Fibroblast of pulmonary artery (primary cell): ENCODE measurements around the gene MTTP.
"Not testable (repeated sequence)": the region's sequence is repeated elsewhere in the genome, so short reads cannot be mapped to it uniquely, and the experiment has no call there.

Source experiments
- DNase-seq: peaks from one replicate; pipeline ENCODE4 v3.0.0-alpha.2; 2010; ENCODE audit warnings: low read depth
- H3K4me3 ChIP-seq: replicated peaks from 2 replicates; pipeline ENCODE4 v1.5.1; 2011; ENCODE audit warnings: low read depth, mild to moderate bottlenecking, control low read depth, low read length, moderate library complexity
- CTCF ChIP-seq: IDR thresholded peaks from 2 replicates; pipeline ENCODE4 v1.5.1; 2011; ENCODE audit warnings: mild to moderate bottlenecking, control low read depth, low read length, inconsistent platforms; ENCODE audit errors: missing control alignments

MTTP gene

GRCh38 chr4:99574530-99575324, at the start of gene MTTP:
Gene MTTP (plus strand): TSS chr4:99574824. CDS start chr4:99574910, 86 bp downstream.
- no peak for TF ChIP-seq CTCF
- DNase-seq = no peak
- H3K4me3 ChIP-seq = no peak within 1 kb of the TSS

- no peak for TF ChIP-seq CTCF
- DNase-seq = peak; percentile 6
- no peak overlapping the region for H3K4me3 ChIP-seq
Observed at GRCh38 chr4:99529228-99529627, 45.4 kb upstream of the MTTP start.

GRCh38 chr4:99529956-99530355, 44.7 kb upstream of the MTTP start:
- H3K4me3 ChIP-seq = no peak overlapping the region
- TF ChIP-seq CTCF = no peak
- DNase-seq = no peak

- DNase-seq, H3K4me3 ChIP-seq: not testable (repeated sequence)
Observed at GRCh38 chr4:99534699-99535098, 39.9 kb upstream of the MTTP start.

GRCh38 chr4:99536271-99536670, 38.4 kb upstream of the MTTP start:
- H3K4me3 ChIP-seq = no peak overlapping the region
- TF ChIP-seq CTCF = no peak
- DNase-seq = no peak

GRCh38 chr4:99536848-99537247, 37.8 kb upstream of the MTTP start:
- no peak for TF ChIP-seq CTCF
- DNase-seq = no peak
- H3K4me3 ChIP-seq = no peak overlapping the region

- DNase-seq = no peak
- TF ChIP-seq CTCF = no peak
- no peak overlapping the region for H3K4me3 ChIP-seq
Observed at GRCh38 chr4:99537674-99538073, 37.0 kb upstream of the MTTP start.
